SK-N-SH (cell line): ENCODE results near the gene NUBP1.

Experiments
- CHD2 ChIP-seq: fragments of 150-350 bp; IDR thresholded peaks from 2 replicates; pipeline ENCODE4 v1.6.1; 2018; ENCODE audit warnings: low read length; ENCODE audit not compliant: partially characterized antibody
- EP300 ChIP-seq, 2 experiments: IDR thresholded peaks; 2 replicates each; pipeline versions ENCODE4 v1.4.0 to v1.6.1; 2012; ENCODE audit warnings: borderline replicate concordance in 1 of 2, low read depth in 1 of 2, low read length in 1 of 2
- POLR2AphosphoS5 ChIP-seq: IDR thresholded peaks from 2 replicates; pipeline ENCODE4 v1.6.1; 2012; ENCODE audit warnings: low read depth, low read length
- RAD21 ChIP-seq: IDR thresholded peaks from 2 replicates; pipeline ENCODE4 v1.6.1; 2012; ENCODE audit warnings: mild to moderate bottlenecking, low read length
- TCF12 ChIP-seq: IDR thresholded peaks from 2 replicates; pipeline ENCODE4 v1.4.0; 2012
- TF ChIP-seq, protein P1 (sequence below): fragments of 200-600 bp; sonication (generic); IDR thresholded peaks from 2 replicates; pipeline ENCODE4 v1.6.1; 2017; ENCODE audit warnings: antibody characterized with exemption, mild to moderate bottlenecking, moderate library complexity

DNA sequence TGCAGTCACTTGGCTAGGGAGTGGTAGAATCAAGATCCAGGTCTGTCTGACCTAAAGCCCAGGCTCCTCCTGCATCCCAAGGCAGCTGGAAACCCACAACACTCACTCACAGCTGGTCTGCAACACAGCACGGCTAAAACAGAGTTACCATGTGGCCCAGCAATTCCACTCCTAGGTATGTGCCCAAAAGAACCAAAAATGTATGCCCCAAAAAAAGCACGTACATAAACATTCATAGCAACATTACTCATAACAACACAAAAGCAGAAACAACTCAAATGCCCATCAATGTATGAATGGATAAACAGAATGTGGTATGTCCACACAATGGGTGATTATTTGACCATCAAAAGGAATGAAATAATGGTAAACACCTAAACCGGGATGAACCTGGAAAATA is 66.1 kb downstream of the NUBP1 start:
- TF ChIP-seq POLR2AphosphoS5 (no peak), TCF12 (no peak), EP300 (IDR thresholded peaks at IDR 0.05; ENCODE audit: borderline replicate concordance in 1 of 2, low read depth in 1 of 2, low read length in 1 of 2) (no peak), RAD21 (no peak), CHD2 (no peak)
- TF ChIP-seq, protein P1, sequence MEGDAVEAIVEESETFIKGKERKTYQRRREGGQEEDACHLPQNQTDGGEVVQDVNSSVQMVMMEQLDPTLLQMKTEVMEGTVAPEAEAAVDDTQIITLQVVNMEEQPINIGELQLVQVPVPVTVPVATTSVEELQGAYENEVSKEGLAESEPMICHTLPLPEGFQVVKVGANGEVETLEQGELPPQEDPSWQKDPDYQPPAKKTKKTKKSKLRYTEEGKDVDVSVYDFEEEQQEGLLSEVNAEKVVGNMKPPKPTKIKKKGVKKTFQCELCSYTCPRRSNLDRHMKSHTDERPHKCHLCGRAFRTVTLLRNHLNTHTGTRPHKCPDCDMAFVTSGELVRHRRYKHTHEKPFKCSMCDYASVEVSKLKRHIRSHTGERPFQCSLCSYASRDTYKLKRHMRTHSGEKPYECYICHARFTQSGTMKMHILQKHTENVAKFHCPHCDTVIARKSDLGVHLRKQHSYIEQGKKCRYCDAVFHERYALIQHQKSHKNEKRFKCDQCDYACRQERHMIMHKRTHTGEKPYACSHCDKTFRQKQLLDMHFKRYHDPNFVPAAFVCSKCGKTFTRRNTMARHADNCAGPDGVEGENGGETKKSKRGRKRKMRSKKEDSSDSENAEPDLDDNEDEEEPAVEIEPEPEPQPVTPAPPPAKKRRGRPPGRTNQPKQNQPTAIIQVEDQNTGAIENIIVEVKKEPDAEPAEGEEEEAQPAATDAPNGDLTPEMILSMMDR: no peak
